Fibroblast of skin of right quadriceps (primary cell): Measurements from ENCODE around the gene TFR2.
A peak's percentile ranks its signal among the peaks of the same experiment; 100 is the strongest.

ENCODE experiments used
- DNase-seq: peaks from one replicate; pipeline ENCODE4 v3.0.0-alpha.2; 2013

TFR2 gene

GRCh38 chr7:100584683-100585510 is 56.5 kb downstream of the TFR2 start:
- peak; percentile 59 for DNase-seq

- DNase-seq = no peak
Measured at GRCh38 chr7:100584054-100584682, 57.2 kb downstream of the TFR2 start.

GRCh38 chr7:100583132-100584053 is 58.0 kb downstream of the TFR2 start:
- no peak for DNase-seq

DNA sequence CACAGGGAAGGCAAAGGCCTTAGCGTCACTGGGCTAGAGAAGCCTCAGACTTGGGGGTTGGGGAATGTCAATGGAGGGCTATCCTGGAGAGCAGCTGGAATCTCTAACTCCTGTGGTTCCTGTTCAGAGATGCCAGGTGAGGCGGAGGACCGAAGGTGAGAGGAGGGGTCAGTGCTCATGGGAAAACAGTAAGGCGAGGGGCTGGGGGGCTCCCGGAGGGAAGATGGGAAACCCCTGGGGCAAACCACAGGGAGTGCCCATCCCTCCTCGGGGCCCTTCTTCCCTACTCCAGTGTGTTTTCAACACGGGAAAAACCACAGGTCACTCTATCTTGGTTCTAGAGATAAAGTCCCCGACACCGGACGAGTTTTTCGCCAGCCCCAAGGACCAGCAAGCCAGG is 58.7 kb downstream of the TFR2 start:
- no peak for DNase-seq

- DNase-seq = no peak
Measured at GRCh38 chr7:100582041-100582579, 59.2 kb downstream of the TFR2 start.

DNA sequence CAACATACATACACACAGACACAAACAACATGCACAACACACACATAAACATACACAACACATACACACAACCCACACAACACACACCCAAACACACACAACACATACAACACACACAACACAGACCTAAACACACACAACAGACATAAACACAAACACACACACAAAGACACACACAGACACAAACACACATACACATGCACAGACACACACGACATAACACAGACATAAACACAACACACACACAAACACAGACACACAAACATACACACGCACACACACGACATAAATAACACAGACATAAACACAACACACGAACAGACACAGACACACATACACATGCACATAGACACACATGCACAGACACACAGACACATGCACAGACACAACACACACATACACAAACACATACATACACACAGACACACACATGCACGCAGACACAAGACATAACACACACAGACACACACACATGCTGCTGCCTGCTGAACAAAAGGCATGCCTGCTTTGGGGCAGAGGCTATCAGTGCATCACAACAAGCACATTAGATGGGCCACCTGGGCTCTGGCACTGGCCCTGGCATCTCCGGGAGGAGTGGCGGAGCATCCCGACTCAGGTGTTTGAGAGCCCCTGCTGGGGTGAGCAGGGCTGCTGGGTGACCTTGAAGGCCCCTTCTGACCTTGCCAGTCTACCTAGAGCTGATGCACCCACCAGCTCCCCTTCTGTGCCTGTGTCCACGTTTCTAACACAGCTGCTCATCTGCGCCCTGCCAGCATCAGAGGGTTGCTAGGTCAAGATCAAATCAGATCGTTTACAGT is 60.7 kb downstream of the TFR2 start:
- DNase-seq = no peak

- no peak for DNase-seq
Measured at GRCh38 chr7:100578246-100579183, 62.8 kb downstream of the TFR2 start.

GRCh38 chr7:100577507-100577906 is 63.8 kb downstream of the TFR2 start:
- no peak for DNase-seq

DNA sequence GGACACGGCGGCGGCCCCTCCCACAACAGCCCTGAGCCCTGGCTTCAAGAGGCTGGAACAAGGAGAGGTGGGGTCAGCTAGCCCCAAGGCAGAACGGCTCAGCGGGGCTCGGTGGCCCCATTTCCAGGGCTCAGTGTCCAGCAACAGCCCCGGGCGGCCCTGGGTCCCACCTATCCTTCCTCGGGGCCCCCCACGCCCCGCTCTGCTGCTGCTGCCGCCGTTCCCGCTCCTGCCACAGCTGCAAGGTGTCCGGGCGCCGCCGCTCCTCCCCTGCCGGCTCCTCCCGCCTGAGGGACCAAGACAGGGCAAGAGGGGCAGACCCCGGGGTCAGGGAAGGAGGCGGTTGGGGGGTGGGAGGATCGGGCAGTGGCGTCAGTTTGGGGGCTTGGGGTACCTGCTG is 64.2 kb downstream of the TFR2 start:
- no peak for DNase-seq

- no peak for DNase-seq
Measured at GRCh38 chr7:100576384-100576993, 64.9 kb downstream of the TFR2 start.

DNA sequence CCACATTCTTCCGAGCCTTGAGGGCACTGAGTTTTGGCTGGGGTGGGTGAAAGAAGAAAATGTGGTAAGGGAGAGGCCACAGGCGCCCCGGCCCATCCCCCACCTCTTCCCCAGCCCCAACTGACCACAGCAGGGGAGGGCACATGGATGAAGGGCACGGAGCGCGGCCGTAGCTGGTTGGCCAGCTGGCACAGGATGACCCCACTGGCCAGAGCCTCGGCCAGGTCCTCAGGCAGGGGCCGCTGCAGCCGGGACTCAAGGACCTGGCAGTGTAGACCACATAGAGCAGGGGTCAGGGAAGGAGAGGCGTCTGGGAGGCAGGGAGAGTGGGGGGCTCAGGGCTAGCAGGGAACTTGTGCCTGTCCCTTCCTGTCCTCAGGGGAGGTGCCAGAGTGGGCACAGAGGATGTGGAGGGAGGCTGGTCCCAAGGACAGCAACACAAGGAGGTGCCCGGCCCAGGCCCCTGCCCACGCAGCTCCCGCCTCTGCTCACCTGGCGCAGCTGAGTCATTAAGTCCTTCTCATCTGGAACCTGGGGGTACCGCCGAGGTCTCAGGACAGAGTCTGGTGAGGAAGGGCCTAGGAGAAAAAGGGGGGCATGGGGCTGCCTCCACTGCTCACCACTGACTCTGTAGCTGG is 65.5 kb downstream of the TFR2 start:
- no peak for DNase-seq

- DNase-seq = no peak
Measured at GRCh38 chr7:100575206-100575631, 66.1 kb downstream of the TFR2 start.

DNA sequence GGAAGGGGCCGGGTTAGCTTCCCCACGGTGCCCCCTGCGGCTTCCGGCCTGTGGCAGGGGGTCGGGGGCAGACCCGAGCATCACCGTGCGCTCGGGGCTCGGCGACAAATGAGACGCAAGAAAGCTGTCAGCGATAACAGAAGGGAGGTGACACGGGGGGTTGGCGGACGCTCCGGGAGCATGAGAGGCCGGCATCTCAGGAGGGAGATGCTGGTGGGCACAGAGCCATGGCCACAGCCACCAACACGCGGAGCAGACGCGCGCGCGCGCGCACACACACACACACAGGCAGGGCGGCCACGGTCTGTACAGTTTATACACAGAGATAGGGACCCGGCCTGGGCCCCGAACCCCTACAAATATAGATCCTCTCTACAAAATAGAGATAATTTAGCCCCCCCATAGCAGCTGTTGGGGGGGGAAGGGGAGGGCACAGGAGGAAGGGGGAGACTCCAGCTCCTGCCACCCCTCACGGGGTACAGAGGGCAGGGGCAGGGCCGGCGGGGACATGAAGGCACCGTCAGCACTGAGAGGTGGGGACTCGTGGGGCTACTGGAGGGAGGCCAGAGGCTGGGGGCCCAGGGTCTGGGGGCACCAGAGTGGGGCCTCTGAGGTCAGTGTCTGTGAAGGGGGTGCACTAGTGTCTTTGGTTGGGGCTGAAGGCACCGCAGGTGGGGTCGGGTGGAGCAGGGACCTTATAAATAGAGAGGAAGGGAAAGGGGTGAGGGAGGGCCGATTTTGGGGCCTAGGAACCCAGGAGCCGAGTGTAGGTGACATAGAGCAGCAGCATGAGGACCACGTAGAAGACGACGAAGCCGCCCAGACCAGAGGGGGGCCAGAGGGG is 66.8 kb downstream of the TFR2 start:
- no peak for DNase-seq

- DNase-seq = no peak
Measured at GRCh38 chr7:100573691-100574361, 67.5 kb downstream of the TFR2 start, which contains the start of gene SAP25. Gene SAP25 (minus strand): TSS chr7:100573900. CDS start chr7:100573742, 158 bp downstream.

DNA sequence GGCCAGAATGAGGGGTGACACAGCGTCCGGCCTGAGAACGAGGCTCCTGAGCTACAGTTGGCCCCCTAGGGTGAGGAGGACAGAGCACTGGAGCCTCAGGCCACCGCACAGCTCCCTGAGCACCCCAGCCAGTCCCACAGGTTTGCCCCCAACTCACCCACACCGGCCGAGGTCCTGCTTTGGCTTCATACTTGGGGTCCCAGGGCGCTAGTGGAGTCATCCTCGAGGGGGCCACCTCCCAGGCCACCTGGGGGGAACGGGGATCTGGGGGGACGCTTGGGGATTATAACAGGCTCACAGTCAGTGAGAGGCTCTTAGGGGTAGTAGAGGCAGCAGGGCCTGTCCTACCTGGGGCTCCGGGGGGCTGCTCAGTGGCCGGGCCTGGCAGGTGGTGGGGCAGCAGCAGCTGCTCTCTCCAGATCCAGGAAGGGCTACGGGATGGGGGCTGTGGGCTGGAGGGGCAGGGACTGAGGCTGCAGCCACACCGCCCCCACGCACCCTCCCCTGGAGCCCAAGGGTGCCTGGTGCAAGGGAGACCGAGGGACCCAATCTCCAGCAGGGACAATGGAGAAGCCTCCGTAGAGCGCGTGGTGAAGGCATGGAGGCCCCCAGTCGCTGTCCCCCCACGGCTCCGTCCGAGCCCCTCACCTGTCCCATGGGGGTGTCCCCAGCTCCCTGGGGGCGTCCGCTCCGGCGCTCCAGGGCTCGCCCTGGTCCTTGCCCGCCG is 68.2 kb downstream of the TFR2 start:
- DNase-seq = no peak

DNA sequence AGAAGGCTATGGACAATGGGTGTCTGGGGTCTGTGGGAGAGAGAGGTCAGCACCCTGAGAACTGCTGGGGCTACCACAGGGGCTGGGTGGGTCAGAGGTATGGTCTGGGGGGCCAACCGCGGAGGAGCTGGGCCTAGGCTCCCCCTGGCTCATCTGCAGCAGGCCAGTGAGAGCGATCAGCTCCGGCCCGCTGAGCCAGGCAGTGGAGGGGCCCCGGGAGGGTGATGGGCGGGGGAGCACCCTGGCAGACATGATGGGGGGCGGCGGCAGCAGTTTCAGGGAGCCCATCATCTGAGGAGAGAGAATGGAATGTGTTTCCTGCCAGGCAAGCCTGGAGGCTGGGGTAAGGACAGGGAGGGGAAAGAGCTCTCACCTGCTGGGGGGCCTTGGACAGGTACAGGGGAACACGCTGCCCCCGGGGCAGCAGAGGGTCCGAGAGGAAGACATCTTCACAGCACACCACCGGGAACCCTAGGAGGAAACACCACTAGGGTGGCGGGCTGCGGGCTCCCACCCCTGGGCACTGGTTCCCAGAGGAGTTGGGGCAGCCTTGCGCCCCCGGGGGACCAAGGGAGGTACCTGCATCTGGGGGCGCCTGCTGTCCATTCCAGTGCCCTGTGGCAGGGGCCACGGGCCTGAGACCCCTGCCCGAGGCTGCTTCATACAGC is 68.9 kb downstream of the TFR2 start:
- no peak for DNase-seq

DNA sequence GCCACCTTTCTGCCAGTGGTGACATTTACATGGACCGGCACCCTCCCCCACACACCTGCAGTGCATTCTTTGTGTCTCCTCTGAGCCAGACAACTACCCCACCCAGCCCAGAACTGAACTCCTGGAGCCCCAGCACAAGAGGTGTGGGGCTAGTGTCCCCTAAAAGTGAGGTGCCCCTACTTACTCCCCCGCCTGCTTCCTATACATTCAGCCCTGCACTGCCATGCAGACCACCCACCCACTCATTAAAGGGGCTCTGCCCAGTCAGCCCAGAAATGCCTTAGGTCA is 69.6 kb downstream of the TFR2 start:
- no peak for DNase-seq
